GM12878 (cell line): ENCODE measurements around the gene ARFIP1. TPM values are rescaled to one million over a fixed set of nuclear protein-coding genes. Genes with fewer than 3 reads are reported as not detected.
"Not testable (repeated sequence)": the region's sequence is repeated elsewhere in the genome, so short reads cannot be mapped to it uniquely, and the experiment has no call there.

Source experiments
- ATAC-seq: fragments of 200-7000 bp; cut with Tn5 transposase; 3 replicates; pipeline ENCODE4 v1.9.1; 2020; ENCODE audit warnings: mild to moderate bottlenecking, moderate library complexity
- BruUV-seq: library from RNA; stranded (reverse); fragments of 400-500 nt; replicated peaks from 2 replicates; lab custom pipeline; 2021; lab: Mats Ljungman, UMichigan
- CTCF ChIA-PET: fragments of 300-600 bp; sonication (Branson Sonifier 250); formaldehyde crosslinking; extraction: SDS; loops from one replicate; lab custom pipeline; 2021; ENCODE audit warnings: inconsistent platforms; lab: Yijun Ruan, JAX
- POLR2A ChIA-PET: fragments of 350-600 bp; formaldehyde crosslinking; extraction: SDS; loops from one replicate; lab custom pipeline; 2021; ENCODE audit warnings: inconsistent platforms; lab: Charles Lee
- RAD21 ChIA-PET: fragments of 300-600 bp; sonication (Branson Sonifier 250); formaldehyde crosslinking; loops from one replicate; lab custom pipeline; 2023; ENCODE audit warnings: antibody characterized with exemption; ENCODE audit not compliant: unreplicated experiment; lab: Charles Lee
- SMC1A ChIA-PET: fragments of 300-600 bp; sonication (Branson Sonifier 250); formaldehyde crosslinking; loops from one replicate; lab custom pipeline; 2023; ENCODE audit not compliant: unreplicated experiment, uncharacterized antibody; lab: Charles Lee
- DNase-seq: peaks from one replicate; pipeline ENCODE4 v3.0.0-alpha.2; 2011; ENCODE audit warnings: low read depth, low spot score
- FAIRE-seq: peaks from 3 replicates; lab custom pipeline; 2011; peaks lifted over from hg19 to GRCh38; lab: Jason Lieb, UNC
- H2AFZ ChIP-seq: 2 replicates; pipeline ENCODE4 v1.6.0; 2011; ENCODE audit warnings: low read depth, low read length, control low read depth; ENCODE audit not compliant: control insufficient read depth
- H3K27ac ChIP-seq: 2 replicates; pipeline ENCODE4 v1.5.1; 2011; ENCODE audit warnings: control low read depth; ENCODE audit not compliant: control insufficient read depth, insufficient read depth
- H3K27me3 ChIP-seq, 2 experiments: replicated peaks in 1 of 2; 2 replicates each; pipeline versions ENCODE4 v1.6.0 to v1.6.1; 2011; ENCODE audit warnings: low read length in 1 of 2; ENCODE audit not compliant: control insufficient read depth in 2 of 2, insufficient read depth in 2 of 2
- H3K36me3 ChIP-seq, 2 experiments: 2 replicates each; pipeline ENCODE4 v1.5.1; 2011; ENCODE audit warnings: low read length in 1 of 2; ENCODE audit not compliant: control insufficient read depth in 2 of 2, insufficient read depth in 2 of 2
- H3K4me1 ChIP-seq: 2 replicates; pipeline ENCODE4 v1.6.1; 2011; ENCODE audit warnings: mild to moderate bottlenecking, low read length, moderate library complexity, mixed read lengths; ENCODE audit not compliant: control insufficient read depth, insufficient read depth
- H3K4me2 ChIP-seq: 2 replicates; pipeline ENCODE4 v1.6.0; 2011; ENCODE audit warnings: control low read depth; ENCODE audit not compliant: control insufficient read depth, insufficient read depth
- H3K4me3 ChIP-seq: fragments of 200-600 bp; sonication (generic); 2 replicates; pipeline ENCODE4 v1.5.1; 2016
- H3K79me2 ChIP-seq: 2 replicates; pipeline ENCODE4 v1.6.0; 2011; ENCODE audit warnings: low read length; ENCODE audit not compliant: control insufficient read depth, insufficient read depth
- H3K9ac ChIP-seq: 2 replicates; pipeline ENCODE4 v1.8.0; 2011; ENCODE audit warnings: low read length, control low read depth, mixed read lengths; ENCODE audit not compliant: control insufficient read depth, insufficient read depth
- H3K9me3 ChIP-seq: replicated peaks from 3 replicates; pipeline ENCODE4 v1.5.1; 2011; ENCODE audit warnings: mild to moderate bottlenecking, low read length; ENCODE audit not compliant: control insufficient read depth, insufficient read depth
- H4K20me1 ChIP-seq: 2 replicates; pipeline ENCODE4 v1.6.0; 2011; ENCODE audit not compliant: control insufficient read depth, insufficient read depth
- ATF2 ChIP-seq: IDR thresholded peaks from 2 replicates; pipeline ENCODE4 v1.6.1; 2012; ENCODE audit warnings: low read length, inconsistent platforms
- ATF7 ChIP-seq: fragments of 450-650 bp; IDR thresholded peaks from 2 replicates; pipeline ENCODE4 v1.6.1; 2016; ENCODE audit warnings: low read depth, mild to moderate bottlenecking
- POLR2A ChIP-seq: IDR thresholded peaks from 2 replicates; pipeline ENCODE4 v1.6.1; 2011; ENCODE audit warnings: low read depth, mild to moderate bottlenecking, low read length
- POU2F2 ChIP-seq: IDR thresholded peaks from 3 replicates; pipeline ENCODE4 v1.6.1; 2011; ENCODE audit warnings: low read depth, mild to moderate bottlenecking, low read length, borderline replicate concordance
- RUNX3 ChIP-seq: IDR thresholded peaks from 2 replicates; pipeline ENCODE4 v1.6.1; 2012; ENCODE audit warnings: low read length, inconsistent platforms
- STAT1 ChIP-seq: fragments of 450-650 bp; conservative IDR thresholded peaks from 2 replicates; pipeline ENCODE4 v1.6.1; 2014; ENCODE audit warnings: antibody characterized with exemption, mild to moderate bottlenecking
- USF1 ChIP-seq: IDR thresholded peaks from 2 replicates; pipeline ENCODE4 v1.6.1; 2011; ENCODE audit warnings: borderline replicate concordance, low read depth, mild to moderate bottlenecking, moderate library complexity, mixed read lengths, low read length; ENCODE audit not compliant: insufficient read depth; ENCODE audit errors: extremely low read length
- whole genome bisulfite sequencing: methylation state at CpG from one replicate; pipeline ENCODE4 v1.1.6; 2016; ENCODE audit warnings: low lambda C conversion rate; ENCODE audit not compliant: insufficient replicate concordance, insufficient coverage; ENCODE audit errors: missing lambda C conversion rate; 5-methylcytosine and 5-hydroxymethylcytosine counted together
- in situ Hi-C: fragments of 300-500 bp; cut with MboI; formaldehyde crosslinking; loops from 9 replicates; pipeline ENCODE4 v1.14.3; 2018; ENCODE audit warnings: mixed read lengths
- intact Hi-C: fragments of 100-400 bp; cut with micrococcal nuclease; formaldehyde crosslinking; loops from one replicate; pipeline ENCODE4 v1.14.2; 2022; ENCODE audit not compliant: unreplicated experiment
- polyA plus RNA-seq, 11 experiments: library from polyadenylated mRNA; depleted of rRNA in 4 of 11; unstranded in 6 of 11; stranded (reverse) in 5 of 11; fragments of >200 nt; fragmentation: Nextera tagmentation in 4 of 11; fragmentation: Illumina TruSeq in 1 of 11; extraction: Ambion mirVana in 4 of 11; extraction: Trizol in 1 of 11; gene quantifications; 1 replicate in 1 of 11; 2 replicates in 10 of 11; pipeline versions ENCODE4 v1.2.1 to v1.2.3, GENCODE V29; 2011 to 2016; ENCODE audit warnings: inconsistent platforms in 2 of 11, missing spikeins in 2 of 11, low read depth in 1 of 11
- total RNA-seq, 4 experiments: library from RNA; depleted of rRNA in 3 of 4; stranded (reverse); fragments of >200 nt in 3 of 4; fragmentation: Illumina TruSeq in 1 of 4; extraction: Trizol in 1 of 4; gene quantifications; 2 replicates each; pipeline versions ENCODE4 v1.2.1 to v1.2.3, GENCODE V29; 2013 to 2021
- TF ChIP-seq, protein P1 (sequence below): fragments of 450-650 bp; IDR thresholded peaks from 2 replicates; pipeline ENCODE4 v1.6.1; 2017; ENCODE audit warnings: mild to moderate bottlenecking, moderate library complexity

Gene ARFIP1
- total and polyA plus RNA-seq, 10 of the 15 experiments (the other 5 are each of a cell fraction or from before 2014, with no cell fraction given), result 9.5 to 21.7 (median 15.4) TPM

GRCh38 chr4:152765069-152765737 lies 14.6 kb upstream of the ARFIP1 start:
- H3K79me2 ChIP-seq, H3K4me1 ChIP-seq, H3K27ac ChIP-seq, H3K4me2 ChIP-seq, H3K9me3 ChIP-seq, intact Hi-C loops, DNase-seq, H3K27me3 ChIP-seq, H3K9ac ChIP-seq, BruUV-seq, H3K36me3 ChIP-seq, H3K4me3 ChIP-seq, POLR2A ChIA-PET, CTCF ChIA-PET, SMC1A ChIA-PET, RAD21 ChIA-PET, FAIRE-seq, ATAC-seq, H4K20me1 ChIP-seq, H2AFZ ChIP-seq, in situ Hi-C loops: not testable (repeated sequence)
- WGBS, result 84% methylated on average over 28 of the region's 54 CpGs

- Histone ChIP-seq H2AFZ (no peak overlapping the region), H3K79me2 (no peaks in the 10 kb centered on the region), H3K9me3 (no peaks in the 10 kb centered on the region), H3K4me1 (peaks cover 5% of the 10 kb centered on the region), H3K36me3 (no peaks in the 10 kb centered on the region), H3K4me2 (no peak overlapping the region), H3K9ac (no peak overlapping the region), H4K20me1 (no peaks in the 10 kb centered on the region), H3K27ac (no peak overlapping the region), H3K4me3 (no peak overlapping the region), H3K27me3 (no peaks in the 10 kb centered on the region)
- ChIA-PET CTCF (interaction anchor here (0.6 to 1.0 kb wide), 2 partner anchors 37 to 885 kb away, joined by 3 to 4 read pairs; no protein-coding TSS in a partner anchor), POLR2A (interaction anchor here (0.6 kb wide), 1 partner anchor 48 kb away, joined by 3 read pairs; no protein-coding TSS in a partner anchor), RAD21 (interaction anchor here (1.1 kb wide), 1 partner anchor 36 kb away, joined by 3 read pairs; no protein-coding TSS in a partner anchor), SMC1A (interaction anchor here (0.6 to 2.4 kb wide), 9 partner anchors 7 to 353 kb away, joined by 3 to 12 read pairs (median 4); partner anchors contain the start of genes ARFIP1 and TIGD4)
- in situ Hi-C loops, result no loop called here
- ATAC-seq (peak; percentile 98), FAIRE-seq (peak; percentile 44), DNase-seq (no peak)
- no TSS peak for BruUV-seq
- 32% methylated on average over 3 of the region's 3 CpGs for WGBS
- intact Hi-C loops, result no loop called here
- TF ChIP-seq ATF2, result no peak
- TF ChIP-seq POU2F2, result no peak
- no peak for TF ChIP-seq USF1
- no peak for TF ChIP-seq POLR2A
- no peak for TF ChIP-seq ATF7
- TF ChIP-seq, protein P1, sequence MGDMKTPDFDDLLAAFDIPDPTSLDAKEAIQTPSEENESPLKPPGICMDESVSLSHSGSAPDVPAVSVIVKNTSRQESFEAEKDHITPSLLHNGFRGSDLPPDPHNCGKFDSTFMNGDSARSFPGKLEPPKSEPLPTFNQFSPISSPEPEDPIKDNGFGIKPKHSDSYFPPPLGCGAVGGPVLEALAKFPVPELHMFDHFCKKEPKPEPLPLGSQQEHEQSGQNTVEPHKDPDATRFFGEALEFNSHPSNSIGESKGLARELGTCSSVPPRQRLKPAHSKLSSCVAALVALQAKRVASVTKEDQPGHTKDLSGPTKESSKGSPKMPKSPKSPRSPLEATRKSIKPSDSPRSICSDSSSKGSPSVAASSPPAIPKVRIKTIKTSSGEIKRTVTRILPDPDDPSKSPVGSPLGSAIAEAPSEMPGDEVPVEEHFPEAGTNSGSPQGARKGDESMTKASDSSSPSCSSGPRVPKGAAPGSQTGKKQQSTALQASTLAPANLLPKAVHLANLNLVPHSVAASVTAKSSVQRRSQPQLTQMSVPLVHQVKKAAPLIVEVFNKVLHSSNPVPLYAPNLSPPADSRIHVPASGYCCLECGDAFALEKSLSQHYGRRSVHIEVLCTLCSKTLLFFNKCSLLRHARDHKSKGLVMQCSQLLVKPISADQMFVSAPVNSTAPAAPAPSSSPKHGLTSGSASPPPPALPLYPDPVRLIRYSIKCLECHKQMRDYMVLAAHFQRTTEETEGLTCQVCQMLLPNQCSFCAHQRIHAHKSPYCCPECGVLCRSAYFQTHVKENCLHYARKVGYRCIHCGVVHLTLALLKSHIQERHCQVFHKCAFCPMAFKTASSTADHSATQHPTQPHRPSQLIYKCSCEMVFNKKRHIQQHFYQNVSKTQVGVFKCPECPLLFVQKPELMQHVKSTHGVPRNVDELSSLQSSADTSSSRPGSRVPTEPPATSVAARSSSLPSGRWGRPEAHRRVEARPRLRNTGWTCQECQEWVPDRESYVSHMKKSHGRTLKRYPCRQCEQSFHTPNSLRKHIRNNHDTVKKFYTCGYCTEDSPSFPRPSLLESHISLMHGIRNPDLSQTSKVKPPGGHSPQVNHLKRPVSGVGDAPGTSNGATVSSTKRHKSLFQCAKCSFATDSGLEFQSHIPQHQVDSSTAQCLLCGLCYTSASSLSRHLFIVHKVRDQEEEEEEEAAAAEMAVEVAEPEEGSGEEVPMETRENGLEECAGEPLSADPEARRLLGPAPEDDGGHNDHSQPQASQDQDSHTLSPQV, result no peak
- no peak for TF ChIP-seq STAT1
- peak; percentile 72 for TF ChIP-seq RUNX3
Observed at GRCh38 chr4:152771741-152772533, 7.8 kb upstream of the ARFIP1 start.
